ENCODE data around the gene LY86.
A peak's percentile ranks its signal among the peaks of the same experiment; 100 is the strongest.

DNA sequence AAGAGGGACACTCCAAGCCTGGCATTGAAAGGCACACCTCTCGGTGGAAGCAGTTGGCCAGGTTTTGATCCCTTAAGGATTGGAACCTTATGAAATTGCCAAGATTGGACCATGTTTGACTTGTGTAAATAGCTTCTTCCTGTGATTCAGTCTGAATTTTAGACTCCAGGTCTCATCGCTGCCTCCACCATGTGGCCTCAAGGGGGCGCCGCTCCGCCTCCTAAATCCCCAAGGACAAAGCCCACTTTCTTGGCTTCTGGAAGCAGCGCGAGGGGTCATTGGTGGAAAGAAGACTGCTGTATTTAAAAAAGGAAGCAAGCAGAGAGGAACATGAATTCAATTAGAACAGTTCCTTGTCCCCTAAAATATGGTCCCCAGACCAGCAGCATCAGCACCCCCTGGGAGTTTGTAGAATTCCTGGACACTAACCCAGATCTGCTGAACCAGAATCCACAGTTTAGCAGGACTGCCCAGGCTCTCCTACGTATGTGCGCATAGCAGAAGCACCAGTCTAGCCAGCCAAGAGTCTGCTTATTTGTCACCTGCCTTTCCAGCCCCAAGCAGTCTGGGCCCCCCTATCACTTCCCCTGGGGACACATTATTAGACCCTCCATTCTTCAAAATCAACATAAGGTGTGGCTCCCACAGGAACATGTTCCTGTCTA, 108.5 kb downstream of the LY86 start:
- TF ChIP-seq ATF3 (IDR thresholded peaks at IDR 0.05; ENCODE audit: borderline replicate concordance, extremely low read depth, low read depth, low read length) (no peak), RFX5 (IDR thresholded peaks at IDR 0.05; ENCODE audit: low read depth, low read length) (no peak), TCF7 (IDR thresholded peaks at IDR 0.05; ENCODE audit: borderline replicate concordance) (no peak), ETV6 (conservative IDR thresholded peaks at IDR 0.05 in 1 of 2, IDR thresholded peaks at IDR 0.05 in 1 of 2; ENCODE audit: borderline replicate concordance in 1 of 2, low read depth in 1 of 2) (no peak), RAD21 (IDR thresholded peaks at IDR 0.05; ENCODE audit: insufficient read depth, low read depth, low read length) (peak; percentile 75), EZH2 (IDR thresholded peaks at IDR 0.05; ENCODE audit: borderline replicate concordance, control insufficient read depth, low read depth, low read length) (no peak), MYC (IDR thresholded peaks at IDR 0.05; ENCODE audit: insufficient read depth, insufficient read length, insufficient replicate concordance, low read length, severe bottlenecking) (no peak)
- TF ChIP-seq, protein P1, sequence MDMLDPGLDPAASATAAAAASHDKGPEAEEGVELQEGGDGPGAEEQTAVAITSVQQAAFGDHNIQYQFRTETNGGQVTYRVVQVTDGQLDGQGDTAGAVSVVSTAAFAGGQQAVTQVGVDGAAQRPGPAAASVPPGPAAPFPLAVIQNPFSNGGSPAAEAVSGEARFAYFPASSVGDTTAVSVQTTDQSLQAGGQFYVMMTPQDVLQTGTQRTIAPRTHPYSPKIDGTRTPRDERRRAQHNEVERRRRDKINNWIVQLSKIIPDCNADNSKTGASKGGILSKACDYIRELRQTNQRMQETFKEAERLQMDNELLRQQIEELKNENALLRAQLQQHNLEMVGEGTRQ (IDR thresholded peaks at IDR 0.05; ENCODE audit: borderline replicate concordance, low read depth, low read length): no peak
- TF ChIP-seq, protein P2, sequence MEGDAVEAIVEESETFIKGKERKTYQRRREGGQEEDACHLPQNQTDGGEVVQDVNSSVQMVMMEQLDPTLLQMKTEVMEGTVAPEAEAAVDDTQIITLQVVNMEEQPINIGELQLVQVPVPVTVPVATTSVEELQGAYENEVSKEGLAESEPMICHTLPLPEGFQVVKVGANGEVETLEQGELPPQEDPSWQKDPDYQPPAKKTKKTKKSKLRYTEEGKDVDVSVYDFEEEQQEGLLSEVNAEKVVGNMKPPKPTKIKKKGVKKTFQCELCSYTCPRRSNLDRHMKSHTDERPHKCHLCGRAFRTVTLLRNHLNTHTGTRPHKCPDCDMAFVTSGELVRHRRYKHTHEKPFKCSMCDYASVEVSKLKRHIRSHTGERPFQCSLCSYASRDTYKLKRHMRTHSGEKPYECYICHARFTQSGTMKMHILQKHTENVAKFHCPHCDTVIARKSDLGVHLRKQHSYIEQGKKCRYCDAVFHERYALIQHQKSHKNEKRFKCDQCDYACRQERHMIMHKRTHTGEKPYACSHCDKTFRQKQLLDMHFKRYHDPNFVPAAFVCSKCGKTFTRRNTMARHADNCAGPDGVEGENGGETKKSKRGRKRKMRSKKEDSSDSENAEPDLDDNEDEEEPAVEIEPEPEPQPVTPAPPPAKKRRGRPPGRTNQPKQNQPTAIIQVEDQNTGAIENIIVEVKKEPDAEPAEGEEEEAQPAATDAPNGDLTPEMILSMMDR (IDR thresholded peaks at IDR 0.05 in 2 of 3, conservative IDR thresholded peaks at IDR 0.05 in 1 of 3; ENCODE audit: control insufficient read depth in 2 of 3, extremely low read depth in 1 of 3, insufficient read depth in 1 of 3, low read depth in 3 of 3, low read length in 3 of 3): peak; percentile 53 to 80 (median 66)

Data from GM12878 (cell line).